ENCODE results near the gene UBA6.

- TF ChIP-seq CTCF (IDR thresholded peaks at IDR 0.05): no peak
- no peak for TF ChIP-seq POLR2A (IDR thresholded peaks at IDR 0.05)
These were observed 11.9 kb upstream of the UBA6 start for GRCh38 chr4:67712650-67713528.

All from uterus (tissue), 2 donors.